GM12875 (cell line): ENCODE data around the gene PPP3R1.

Source experiments
- H3K4me3 ChIP-seq: one replicate; pipeline ENCODE4 v1.5.1; 2011; ENCODE audit warnings: low read depth, low read length, control low read depth
- TF ChIP-seq, protein P1 (sequence below): IDR thresholded peaks from 2 replicates; pipeline ENCODE4 v1.5.1; 2011; ENCODE audit warnings: low read depth, mild to moderate bottlenecking, control low read depth, inconsistent platforms, low read length, moderate library complexity, borderline replicate concordance; ENCODE audit not compliant: insufficient read depth

PPP3R1 gene, protein sequence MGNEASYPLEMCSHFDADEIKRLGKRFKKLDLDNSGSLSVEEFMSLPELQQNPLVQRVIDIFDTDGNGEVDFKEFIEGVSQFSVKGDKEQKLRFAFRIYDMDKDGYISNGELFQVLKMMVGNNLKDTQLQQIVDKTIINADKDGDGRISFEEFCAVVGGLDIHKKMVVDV

DNA sequence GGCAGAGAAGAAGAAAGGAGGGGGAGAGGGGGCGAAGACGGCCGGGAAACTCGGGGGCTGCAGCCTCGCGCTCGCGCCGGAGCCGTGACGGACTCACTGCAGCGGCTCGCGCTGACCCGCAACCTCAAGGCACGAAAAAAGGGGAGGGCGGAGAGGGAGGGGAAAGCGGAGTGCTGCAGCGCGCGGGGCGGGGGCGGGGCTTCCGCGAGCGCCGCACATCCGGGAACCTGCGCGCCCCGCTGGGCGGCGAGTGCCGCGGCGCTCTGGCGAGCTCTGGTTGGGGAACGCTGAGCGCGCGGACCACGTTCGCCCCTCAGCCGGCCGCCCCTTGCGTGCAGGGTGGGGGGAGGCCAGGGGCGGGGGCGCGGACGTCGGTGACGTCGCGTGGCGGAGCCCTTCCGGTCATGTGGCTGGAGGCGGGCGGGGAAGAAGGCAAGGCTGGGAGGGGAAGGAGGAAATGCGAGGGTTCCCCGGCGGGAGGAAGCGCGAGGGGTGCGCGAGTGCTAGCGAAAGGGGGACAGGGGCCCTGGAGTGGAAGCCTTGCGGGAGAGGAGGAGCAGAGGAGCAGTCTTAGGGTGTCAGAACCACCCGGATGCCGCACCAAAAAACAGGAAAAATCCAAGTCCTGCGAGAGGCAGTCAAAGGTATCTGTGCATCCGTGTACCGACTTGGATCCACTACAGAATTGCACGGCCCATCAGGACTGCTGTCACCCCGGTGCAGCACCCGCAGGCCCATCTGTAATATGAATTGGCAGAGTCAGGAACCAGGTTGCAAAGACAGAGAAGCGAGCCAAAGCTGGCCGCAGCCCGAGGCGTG is at the start of gene PPP3R1:
Gene PPP3R1 (minus strand): TSS at position 133 of the 819 bp plus-strand sequence. CDS start 405 bp downstream, outside the sequence.
- peak within 1 kb of the TSS; percentile 85 for H3K4me3 ChIP-seq
- TF ChIP-seq, protein P1, sequence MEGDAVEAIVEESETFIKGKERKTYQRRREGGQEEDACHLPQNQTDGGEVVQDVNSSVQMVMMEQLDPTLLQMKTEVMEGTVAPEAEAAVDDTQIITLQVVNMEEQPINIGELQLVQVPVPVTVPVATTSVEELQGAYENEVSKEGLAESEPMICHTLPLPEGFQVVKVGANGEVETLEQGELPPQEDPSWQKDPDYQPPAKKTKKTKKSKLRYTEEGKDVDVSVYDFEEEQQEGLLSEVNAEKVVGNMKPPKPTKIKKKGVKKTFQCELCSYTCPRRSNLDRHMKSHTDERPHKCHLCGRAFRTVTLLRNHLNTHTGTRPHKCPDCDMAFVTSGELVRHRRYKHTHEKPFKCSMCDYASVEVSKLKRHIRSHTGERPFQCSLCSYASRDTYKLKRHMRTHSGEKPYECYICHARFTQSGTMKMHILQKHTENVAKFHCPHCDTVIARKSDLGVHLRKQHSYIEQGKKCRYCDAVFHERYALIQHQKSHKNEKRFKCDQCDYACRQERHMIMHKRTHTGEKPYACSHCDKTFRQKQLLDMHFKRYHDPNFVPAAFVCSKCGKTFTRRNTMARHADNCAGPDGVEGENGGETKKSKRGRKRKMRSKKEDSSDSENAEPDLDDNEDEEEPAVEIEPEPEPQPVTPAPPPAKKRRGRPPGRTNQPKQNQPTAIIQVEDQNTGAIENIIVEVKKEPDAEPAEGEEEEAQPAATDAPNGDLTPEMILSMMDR: no peak

DNA sequence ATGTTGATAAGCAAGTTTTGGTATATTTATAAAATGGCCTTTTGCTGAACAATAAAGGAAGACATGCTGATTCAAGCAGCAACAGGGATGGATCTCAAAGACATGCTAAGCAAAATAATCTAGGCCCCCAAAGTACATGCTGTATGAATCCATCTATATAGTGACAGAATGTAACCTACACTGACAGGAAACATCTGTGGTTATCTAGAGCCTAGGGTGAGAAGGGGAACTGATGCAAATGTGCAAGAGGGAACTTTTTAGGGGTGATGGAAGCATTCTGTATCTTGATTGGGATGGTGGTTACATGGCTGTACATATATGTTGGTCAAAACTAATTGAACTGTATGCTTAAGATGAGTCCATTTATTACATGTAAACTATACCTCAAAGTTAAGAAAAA is 43.2 kb upstream of the PPP3R1 start:
- TF ChIP-seq, protein P1: no peak
- no peak overlapping the region for H3K4me3 ChIP-seq

DNA sequence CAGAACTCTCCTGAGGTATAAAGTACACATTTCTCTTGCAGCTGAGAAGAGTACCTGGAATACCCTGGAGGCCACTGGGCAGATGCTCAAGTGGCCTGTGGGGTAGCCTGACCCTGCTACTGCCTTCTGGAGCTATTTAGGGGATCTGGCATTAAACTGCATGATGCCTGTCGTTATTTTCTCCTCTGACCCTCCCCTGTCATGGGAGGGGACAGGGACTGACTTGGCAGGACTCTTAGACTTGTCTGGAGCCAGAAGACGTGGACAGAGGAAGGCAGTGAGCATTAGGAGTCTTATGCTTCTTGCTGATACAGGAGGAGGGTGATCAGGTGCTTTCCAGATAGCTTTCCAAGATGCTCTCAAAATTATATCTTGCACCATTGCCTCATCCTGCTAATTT is 42.6 kb upstream of the PPP3R1 start:
- H3K4me3 ChIP-seq: no peak overlapping the region
- TF ChIP-seq, protein P1: no peak

DNA sequence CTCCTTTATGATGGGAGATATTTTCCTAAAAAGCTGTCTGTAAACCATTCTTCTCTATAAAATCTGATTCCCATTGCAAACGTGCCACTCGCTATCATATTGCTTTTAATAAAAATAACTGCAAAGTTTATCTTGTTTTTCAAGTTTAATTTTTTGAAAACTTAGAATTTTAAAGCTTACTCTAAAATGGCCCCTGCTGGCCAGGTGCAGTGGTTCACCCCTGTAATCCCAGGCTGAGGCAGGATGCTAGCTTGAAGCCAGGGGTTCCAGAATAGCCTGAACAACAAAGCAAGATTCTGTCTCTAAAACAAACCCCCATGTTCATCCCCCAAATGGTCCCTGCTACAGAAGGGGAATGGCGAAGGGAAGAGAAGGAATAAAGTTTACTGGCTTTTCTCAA is 41.9 kb upstream of the PPP3R1 start:
- TF ChIP-seq, protein P1: no peak
- no peak overlapping the region for H3K4me3 ChIP-seq

DNA sequence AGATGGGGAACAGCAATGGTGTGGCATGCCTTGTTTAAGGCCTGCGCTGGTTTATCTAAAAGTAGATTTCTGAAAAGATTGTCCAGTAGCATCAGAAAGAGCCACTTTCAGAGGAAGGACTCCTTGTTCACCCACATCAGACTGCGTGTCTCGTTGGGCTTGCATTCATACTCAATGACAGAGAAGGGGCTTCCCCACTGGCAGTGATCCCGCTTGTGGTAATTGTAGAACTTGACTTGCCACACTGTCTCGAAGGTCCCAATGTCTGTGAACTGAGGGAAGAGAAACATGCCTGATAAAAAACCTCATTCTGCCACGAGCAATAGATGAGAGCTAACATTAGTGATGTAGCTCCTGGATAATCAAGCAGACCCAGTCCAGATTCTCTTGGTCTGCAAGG is 41.4 kb upstream of the PPP3R1 start:
- TF ChIP-seq, protein P1: no peak
- H3K4me3 ChIP-seq: no peak overlapping the region

DNA sequence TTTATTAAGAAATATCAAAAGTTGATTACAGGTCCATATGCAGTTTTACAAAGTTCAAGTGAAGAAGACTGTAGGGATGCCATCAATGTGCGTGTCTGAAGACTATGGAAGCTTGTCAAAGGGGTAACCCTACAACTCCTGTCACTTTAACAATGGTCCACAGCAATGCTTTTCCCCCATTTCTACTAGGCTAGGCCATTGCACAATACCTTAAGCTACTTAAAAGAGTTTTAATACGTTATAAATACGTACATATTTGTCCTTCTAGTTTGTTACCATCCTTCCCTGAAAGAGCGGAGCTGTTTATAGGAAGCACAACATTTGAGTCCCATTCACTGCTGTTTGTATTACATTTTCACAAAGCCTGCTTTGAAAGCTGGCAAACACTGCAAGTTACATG is 40.7 kb upstream of the PPP3R1 start:
- no peak overlapping the region for H3K4me3 ChIP-seq
- TF ChIP-seq, protein P1: no peak
